IMR-90 (cell line): Measurements from ENCODE around the gene HDAC9. TPM values are rescaled to one million over a fixed set of nuclear protein-coding genes. Genes with fewer than 3 reads are reported as not detected.

Experiments
- ATAC-seq: fragments of 200-7000 bp; cut with Tn5 transposase; 2 replicates; pipeline ENCODE4 v1.9.1; 2020; ENCODE audit warnings: low read depth, mild to moderate bottlenecking, moderate library complexity
- BruUV-seq: library from RNA; stranded (reverse); fragments of 400-500 nt; replicated peaks from 2 replicates; lab custom pipeline; 2021; lab: Mats Ljungman, UMichigan
- CTCF ChIA-PET: fragments of 300-600 bp; formaldehyde crosslinking; extraction: SDS; loops from one replicate; lab custom pipeline; 2021; ENCODE audit warnings: antibody characterized with exemption; lab: Yijun Ruan, JAX
- POLR2A ChIA-PET: fragments of 300-600 bp; sonication (Branson Sonifier 250); formaldehyde crosslinking; loops from one replicate; lab custom pipeline; 2022; ENCODE audit warnings: antibody characterized with exemption; ENCODE audit not compliant: unreplicated experiment; lab: Charles Lee
- DNase-seq: peaks from one replicate; pipeline ENCODE4 v3.0.0; 2013
- H2AFZ ChIP-seq: replicated peaks from 2 replicates; pipeline ENCODE3; 2013; ENCODE audit warnings: low read length, mild to moderate bottlenecking; ENCODE audit not compliant: poor library complexity
- H2AK5ac ChIP-seq: 2 replicates; pipeline ENCODE4 v1.6.1; 2013; ENCODE audit warnings: low read depth, low read length, inconsistent platforms
- H2AK9ac ChIP-seq: replicated peaks from 2 replicates; pipeline ENCODE3; 2013; ENCODE audit warnings: mild to moderate bottlenecking, low read depth, low read length, moderate library complexity; ENCODE audit not compliant: poor library complexity
- H2BK120ac ChIP-seq: 2 replicates; pipeline ENCODE4 v1.6.1; 2013; ENCODE audit warnings: low read depth, low read length, inconsistent platforms
- H2BK15ac ChIP-seq: 3 replicates; pipeline ENCODE4 v1.6.1; 2013; ENCODE audit warnings: low read depth, low read length, inconsistent platforms
- H2BK20ac ChIP-seq: 2 replicates; pipeline ENCODE4 v1.6.1; 2013; ENCODE audit warnings: low read depth, mild to moderate bottlenecking, inconsistent platforms, low read length, moderate library complexity
- H2BK5ac ChIP-seq: 2 replicates; pipeline ENCODE4 v1.6.1; 2013; ENCODE audit warnings: mild to moderate bottlenecking, low read depth, low read length, inconsistent platforms; ENCODE audit not compliant: poor library complexity, severe bottlenecking
- H3K14ac ChIP-seq: replicated peaks from 2 replicates; pipeline ENCODE4 v1.6.1; 2013; ENCODE audit warnings: low read depth, low read length, inconsistent platforms
- H3K18ac ChIP-seq: 2 replicates; pipeline ENCODE4 v1.6.1; 2013; ENCODE audit warnings: low read depth, low read length, control low read depth
- H3K23ac ChIP-seq: 2 replicates; pipeline ENCODE4 v1.6.1; 2013; ENCODE audit warnings: low read depth, low read length, inconsistent platforms
- H3K27ac ChIP-seq: 2 replicates; pipeline ENCODE4 v1.5.1; 2013; ENCODE audit warnings: mild to moderate bottlenecking, control low read depth, low read length; ENCODE audit not compliant: insufficient read depth
- H3K27me3 ChIP-seq: 2 replicates; pipeline ENCODE4 v1.6.1; 2013; ENCODE audit warnings: low read length; ENCODE audit not compliant: control insufficient read depth, insufficient read depth
- H3K36me3 ChIP-seq: 2 replicates; pipeline ENCODE4 v1.6.1; 2013; ENCODE audit warnings: low read length, mixed read lengths; ENCODE audit not compliant: control insufficient read depth, insufficient read depth
- H3K4ac ChIP-seq: 2 replicates; pipeline ENCODE4 v1.6.1; 2013; ENCODE audit warnings: low read depth, low read length, inconsistent platforms
- H3K4me1 ChIP-seq: 2 replicates; pipeline ENCODE4 v1.6.1; 2013; ENCODE audit warnings: low read length, mixed read lengths; ENCODE audit not compliant: control insufficient read depth, insufficient read depth
- H3K4me2 ChIP-seq: 2 replicates; pipeline ENCODE4 v1.6.1; 2013; ENCODE audit warnings: low read depth, mild to moderate bottlenecking, control low read depth, low read length, moderate library complexity
- H3K4me3 ChIP-seq: 2 replicates; pipeline ENCODE4 v1.5.1; 2013; ENCODE audit warnings: low read depth, mild to moderate bottlenecking, control low read depth, low read length, moderate library complexity; ENCODE audit not compliant: insufficient read depth
- H3K56ac ChIP-seq: 2 replicates; pipeline ENCODE4 v1.6.1; 2013; ENCODE audit warnings: low read length, inconsistent platforms; ENCODE audit not compliant: insufficient read depth; ENCODE audit errors: extremely low read depth
- H3K79me1 ChIP-seq, 2 experiments: 2 replicates each; pipeline ENCODE4 v1.6.1; 2013; ENCODE audit warnings: low read length in 2 of 2, inconsistent platforms in 1 of 2, low read depth in 1 of 2
- H3K9ac ChIP-seq: 2 replicates; pipeline ENCODE4 v1.6.1; 2013; ENCODE audit warnings: low read depth, low read length, control low read depth
- H3K9me1 ChIP-seq: 2 replicates; pipeline ENCODE4 v1.6.1; 2013; ENCODE audit warnings: low read length, inconsistent platforms; ENCODE audit not compliant: insufficient read depth
- H3K9me3 ChIP-seq: 2 replicates; pipeline ENCODE4 v1.6.1; 2013; ENCODE audit warnings: low read length; ENCODE audit not compliant: control insufficient read depth, insufficient read depth
- H4K20me1 ChIP-seq: 2 replicates; pipeline ENCODE4 v1.6.1; 2013; ENCODE audit warnings: low read length, inconsistent platforms; ENCODE audit not compliant: insufficient read depth
- H4K5ac ChIP-seq: 2 replicates; pipeline ENCODE4 v1.6.1; 2013; ENCODE audit warnings: mild to moderate bottlenecking, low read depth, low read length, control low read depth
- H4K8ac ChIP-seq, 2 experiments: 2 replicates each; pipeline ENCODE4 v1.6.1; 2013; ENCODE audit warnings: low read depth in 2 of 2, low read length in 2 of 2, control low read depth in 1 of 2, inconsistent platforms in 1 of 2
- H4K91ac ChIP-seq: 2 replicates; pipeline ENCODE4 v1.6.1; 2013; ENCODE audit warnings: low read depth, low read length, inconsistent platforms; ENCODE audit not compliant: insufficient read depth
- CEBPB ChIP-seq: IDR thresholded peaks from 2 replicates; pipeline ENCODE4 v1.6.1; 2012; ENCODE audit warnings: low read depth, low read length, improper control_type of control experiment
- CHD1 ChIP-seq: IDR thresholded peaks from 2 replicates; pipeline ENCODE4 v1.6.1; 2012; ENCODE audit warnings: low read depth, low read length, improper control_type of control experiment
- FOS ChIP-seq: fragments of 150-350 bp; IDR thresholded peaks from 2 replicates; pipeline ENCODE4 v1.6.1; 2016; ENCODE audit warnings: low read depth, low read length
- MAZ ChIP-seq: IDR thresholded peaks from 2 replicates; pipeline ENCODE4 v1.6.1; 2012; ENCODE audit warnings: low read depth, mild to moderate bottlenecking, low read length, improper control_type of control experiment, moderate library complexity, borderline replicate concordance
- NFE2L2 ChIP-seq: fragments of 150-350 bp; IDR thresholded peaks from 2 replicates; pipeline ENCODE4 v1.6.1; 2016; ENCODE audit warnings: low read depth, mild to moderate bottlenecking, low read length
- RFX5 ChIP-seq: IDR thresholded peaks from 2 replicates; pipeline ENCODE4 v1.8.0; 2012; ENCODE audit warnings: low read depth, mild to moderate bottlenecking, low read length, moderate library complexity
- WGBS, 2 experiments: methylation state at CpG; one replicate each; pipeline versions ENCODE4 v1.1.5 to v1.1.7; 2013; ENCODE audit warnings: missing lambda C conversion rate in 2 of 2; ENCODE audit not compliant: insufficient read length in 1 of 2; ENCODE audit errors: extremely low coverage in 2 of 2; 5-methylcytosine and 5-hydroxymethylcytosine counted together
- dilution Hi-C: fragments of 300-500 bp; cut with HindIII; formaldehyde crosslinking; loops from one replicate; pipeline ENCODE4 v1.14.3; 2018; ENCODE audit warnings: low sequenced_read_pairs; ENCODE audit not compliant: unreplicated experiment
- in situ Hi-C: fragments of 300-500 bp; cut with MboI; formaldehyde crosslinking; loops from 3 replicates; pipeline ENCODE4 v1.14.3; 2019; ENCODE audit warnings: low sequenced_read_pairs, inconsistent platforms, mixed read lengths
- intact Hi-C: fragments of 100-400 bp; cut with micrococcal nuclease; formaldehyde crosslinking; loops from 2 replicates; pipeline ENCODE4 v1.10.0; 2022
- polyA plus RNA-seq, 3 experiments: library from polyadenylated mRNA; depleted of rRNA; stranded (reverse); fragments of >200 nt; gene quantifications; 2 replicates each; pipeline ENCODE4 v1.2.3, GENCODE V29; 2012; ENCODE audit warnings: low replicate concordance in 1 of 3
- total RNA-seq: library from RNA; depleted of rRNA; stranded (reverse); fragments of >200 nt; gene quantifications from 2 replicates; pipeline ENCODE4 v1.2.3, GENCODE V29; 2012
- TF ChIP-seq, protein P1 (sequence below): fragments of 150-350 bp; IDR thresholded peaks from 2 replicates; pipeline ENCODE4 v1.6.1; 2016; ENCODE audit warnings: low read depth, mild to moderate bottlenecking, low read length, moderate library complexity, borderline replicate concordance

The HDAC9 gene
- total and polyA plus RNA-seq, 2 of the 4 experiments (the other 2 are of a cell fraction) = 4.3 to 24.7 TPM

DNA sequence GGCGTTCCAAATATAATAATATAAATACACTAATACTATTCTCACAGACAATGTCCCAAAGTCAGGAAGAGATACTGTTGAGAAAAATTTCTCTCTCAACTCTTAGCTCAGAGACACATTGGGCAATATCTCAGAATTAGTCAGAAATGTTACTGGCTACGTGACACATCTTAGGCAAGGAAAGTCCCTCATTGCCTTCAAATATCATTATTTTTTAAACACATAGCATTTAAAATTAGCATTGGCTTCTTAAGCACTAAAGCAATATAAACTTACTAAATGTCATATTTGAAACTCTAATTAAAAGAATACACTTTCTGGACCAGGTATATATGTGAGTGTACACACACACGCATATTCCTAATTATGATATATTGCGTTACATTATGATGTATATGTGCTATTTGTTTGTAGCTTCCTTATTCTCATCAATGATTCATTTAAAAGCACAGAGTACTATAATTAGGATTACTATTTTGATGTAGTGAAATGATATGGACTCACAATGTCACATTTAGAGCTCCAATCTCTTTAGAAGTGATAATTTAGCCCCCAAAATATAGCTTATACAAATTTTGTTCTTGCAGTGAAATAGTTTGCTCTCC is 366.1 kb downstream of the HDAC9 start:
- Histone ChIP-seq H3K9ac (no peak overlapping the region), H2AK9ac (no peak overlapping the region), H3K27me3 (no peaks in the 10 kb centered on the region), H3K4me3 (no peak overlapping the region), H4K8ac (no peak overlapping the region), H3K36me3 (no peaks in the 10 kb centered on the region), H2BK5ac (peak overlapping the region; percentile 54), H4K5ac (peak overlapping the region; percentile 77; the same call in 1 of the 2 replicates), H2BK120ac (no peak overlapping the region), H3K4ac (no peak overlapping the region), H3K4me1 (peaks cover 4% of the 10 kb centered on the region; the same call in 1 of the 2 replicates), H2BK15ac (no peak overlapping the region), H3K27ac (no peak overlapping the region), H3K56ac (no peak overlapping the region), H2AFZ (no peak overlapping the region), H3K9me3 (no peaks in the 10 kb centered on the region), H4K91ac (no peak overlapping the region), H3K23ac (no peak overlapping the region), H3K79me1 (no peaks in the 10 kb centered on the region), H2BK20ac (no peak overlapping the region), H3K9me1 (peaks cover 5% of the 10 kb centered on the region; the same call in 1 of the 2 replicates), H3K18ac (peak overlapping the region; percentile 88; the same call in 1 of the 2 replicates), H3K4me2 (no peak overlapping the region), H3K14ac (no peak overlapping the region), H2AK5ac (no peak overlapping the region), H4K20me1 (no peaks in the 10 kb centered on the region)
- dilution Hi-C loops (no loop called here), intact Hi-C loops (no loop called here), in situ Hi-C loops (no loop called here)
- BruUV-seq = no TSS peak
- WGBS, 2 experiments = no CpG with 5 or more reads among the region's 4 CpGs
- ChIA-PET POLR2A (no interaction called here), CTCF (no interaction called here)
- DNase-seq (peak; percentile 85), ATAC-seq (no peak; the same call in 1 of the 2 replicates)
- TF ChIP-seq, protein P1, sequence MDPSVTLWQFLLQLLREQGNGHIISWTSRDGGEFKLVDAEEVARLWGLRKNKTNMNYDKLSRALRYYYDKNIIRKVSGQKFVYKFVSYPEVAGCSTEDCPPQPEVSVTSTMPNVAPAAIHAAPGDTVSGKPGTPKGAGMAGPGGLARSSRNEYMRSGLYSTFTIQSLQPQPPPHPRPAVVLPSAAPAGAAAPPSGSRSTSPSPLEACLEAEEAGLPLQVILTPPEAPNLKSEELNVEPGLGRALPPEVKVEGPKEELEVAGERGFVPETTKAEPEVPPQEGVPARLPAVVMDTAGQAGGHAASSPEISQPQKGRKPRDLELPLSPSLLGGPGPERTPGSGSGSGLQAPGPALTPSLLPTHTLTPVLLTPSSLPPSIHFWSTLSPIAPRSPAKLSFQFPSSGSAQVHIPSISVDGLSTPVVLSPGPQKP = no peak
- peak; percentile 55; the same call in 1 of the 2 replicates for TF ChIP-seq FOS
- peak; percentile 98 for TF ChIP-seq CEBPB
- TF ChIP-seq RFX5 = no peak
- no peak for TF ChIP-seq NFE2L2
- no peak for TF ChIP-seq MAZ
- no peak for TF ChIP-seq CHD1
